Keratinocyte (primary cell): ENCODE measurements around the gene ZBTB9. TPM values are rescaled to one million over a fixed set of nuclear protein-coding genes. Genes with fewer than 3 reads are reported as not detected.

Experiments
- DNase-seq: peaks from one replicate; pipeline ENCODE4 v3.0.0-alpha.2; 2011; ENCODE audit warnings: low read depth, missing footprints, low spot score
- FAIRE-seq: peaks from 2 replicates; lab custom pipeline; 2011; peaks lifted over from hg19 to GRCh38; lab: Jason Lieb, UNC
- H2AFZ ChIP-seq: 2 replicates; pipeline ENCODE4 v1.6.0; 2012; ENCODE audit warnings: low read length, control low read depth, inconsistent platforms; ENCODE audit not compliant: control insufficient read depth
- H3K27ac ChIP-seq: 2 replicates; pipeline ENCODE4 v1.5.1; 2011; ENCODE audit warnings: low read length; ENCODE audit not compliant: control insufficient read depth, insufficient read depth
- H3K27me3 ChIP-seq: 3 replicates; pipeline ENCODE4 v1.6.0; 2011; ENCODE audit warnings: low read length; ENCODE audit not compliant: control insufficient read depth, insufficient read depth; ENCODE audit errors: extremely low read depth
- H3K36me3 ChIP-seq, 2 experiments: 2 replicates in 1 of 2; 3 replicates in 1 of 2; pipeline ENCODE4 v1.5.1; 2011; ENCODE audit warnings: low read length in 2 of 2, mild to moderate bottlenecking in 1 of 2; ENCODE audit not compliant: control insufficient read depth in 2 of 2, insufficient read depth in 2 of 2; ENCODE audit errors: extremely low read depth in 1 of 2
- H3K4me1 ChIP-seq: 3 replicates; pipeline ENCODE4 v1.5.1; 2011; ENCODE audit warnings: low read length; ENCODE audit not compliant: control insufficient read depth, insufficient read depth; ENCODE audit errors: extremely low read depth
- H3K4me2 ChIP-seq: 3 replicates; pipeline ENCODE4 v1.6.0; 2011; ENCODE audit warnings: low read depth, low read length; ENCODE audit not compliant: control insufficient read depth, insufficient read depth; ENCODE audit errors: extremely low read depth
- H3K4me3 ChIP-seq, 3 experiments: fragments of 200-600 bp in 1 of 3; sonication (generic) in 1 of 3; 2 replicates in 2 of 3; 3 replicates in 1 of 3; pipeline ENCODE4 v1.5.1; 2011 to 2016; ENCODE audit warnings: low read length in 3 of 3, mild to moderate bottlenecking in 3 of 3, control low read depth in 2 of 3, inconsistent platforms in 1 of 3, low read depth in 1 of 3, mixed read lengths in 1 of 3, mixed run types in 1 of 3, moderate library complexity in 1 of 3; ENCODE audit not compliant: control insufficient read depth in 2 of 3, insufficient read depth in 2 of 3; ENCODE audit errors: extremely low read depth in 1 of 3
- H3K79me2 ChIP-seq: 2 replicates; pipeline ENCODE4 v1.6.0; 2012; ENCODE audit warnings: low read length; ENCODE audit not compliant: control insufficient read depth, insufficient read depth
- H3K9ac ChIP-seq: 3 replicates; pipeline ENCODE4 v1.6.0; 2011; ENCODE audit warnings: low read length; ENCODE audit not compliant: control insufficient read depth, insufficient read depth; ENCODE audit errors: extremely low read depth
- H3K9me1 ChIP-seq: 3 replicates; pipeline ENCODE4 v1.6.0; 2011; ENCODE audit warnings: low read length; ENCODE audit not compliant: control insufficient read depth, insufficient read depth; ENCODE audit errors: extremely low read depth
- H3K9me3 ChIP-seq: 2 replicates; pipeline ENCODE4 v1.5.1; 2012; ENCODE audit warnings: low read depth, low read length; ENCODE audit not compliant: control insufficient read depth
- H4K20me1 ChIP-seq: 3 replicates; pipeline ENCODE4 v1.6.0; 2011; ENCODE audit warnings: low read length; ENCODE audit not compliant: control insufficient read depth, insufficient read depth; ENCODE audit errors: extremely low read depth
- CTCF ChIP-seq, 3 experiments: IDR thresholded peaks in 1 of 3; conservative IDR thresholded peaks in 1 of 3; optimal IDR thresholded peaks in 1 of 3; 2 replicates in 2 of 3; 3 replicates in 1 of 3; pipeline versions ENCODE3 to v1.5.1; 2011; ENCODE audit warnings: low read length in 3 of 3, mild to moderate bottlenecking in 3 of 3, moderate library complexity in 2 of 3, control low read depth in 1 of 3, inconsistent platforms in 1 of 3; ENCODE audit not compliant: insufficient read depth in 2 of 3; ENCODE audit errors: extremely low read depth in 1 of 3
- EZH2 ChIP-seq: IDR thresholded peaks from one replicate; pipeline ENCODE4 v1.6.1; 2012; ENCODE audit warnings: inconsistent platforms, mild to moderate bottlenecking, low read length, moderate library complexity
- dilution Hi-C: fragments of 300-500 bp; cut with MboI; formaldehyde crosslinking; loops from one replicate; pipeline ENCODE4 v1.7.0; 2020; ENCODE audit warnings: low sequenced_read_pairs; ENCODE audit not compliant: extremely low pct_ligation_motif_present
- polyA plus RNA-seq, 5 experiments: library from polyadenylated mRNA; depleted of rRNA in 3 of 5; stranded (reverse) in 3 of 5; stranded (forward) in 1 of 5; unstranded in 1 of 5; fragments of >200 nt; gene quantifications; 1 replicate in 1 of 5; 2 replicates in 3 of 5; 3 replicates in 1 of 5; pipeline versions ENCODE4 v1.2.1 to v1.2.3, GENCODE V29; 2011 to 2012; ENCODE audit warnings: missing spikeins in 2 of 5, low read depth in 1 of 5, low replicate concordance in 1 of 5

The ZBTB9 gene
- polyA plus RNA-seq, 1 donor (not counting 4 experiments of a cell fraction or from before 2014, with no cell fraction given), result 7.8 TPM

DNA sequence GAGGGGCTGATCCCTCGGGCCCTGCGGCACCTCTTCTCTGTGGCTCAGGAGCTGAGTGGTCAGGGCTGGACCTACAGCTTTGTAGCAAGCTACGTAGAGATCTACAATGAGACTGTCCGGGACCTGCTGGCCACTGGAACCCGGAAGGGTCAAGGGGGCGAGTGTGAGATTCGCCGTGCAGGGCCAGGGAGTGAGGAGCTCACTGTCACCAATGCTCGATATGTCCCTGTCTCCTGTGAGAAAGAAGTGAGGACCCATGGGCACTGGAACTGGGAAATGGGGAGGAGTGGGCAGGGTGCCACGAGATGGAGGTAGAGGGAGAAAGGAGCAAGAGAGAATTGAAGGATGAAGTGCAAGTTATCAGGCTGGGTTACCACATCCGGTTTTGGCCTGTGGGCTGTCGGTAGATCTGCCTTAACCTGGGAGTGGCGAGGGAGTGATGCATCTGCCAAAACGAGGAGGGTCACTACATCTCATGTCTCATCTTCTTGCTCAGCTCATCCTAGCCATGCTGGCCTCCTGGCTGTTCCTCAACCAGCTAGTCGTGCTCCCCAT, 48.9 kb upstream of the ZBTB9 start:
- Histone ChIP-seq H3K27me3 (no peaks in the 10 kb centered on the region), H3K4me2 (no peak overlapping the region), H3K79me2 (no peaks in the 10 kb centered on the region), H3K4me3 (no peak overlapping the region), H3K36me3 (peaks cover 1 to 41% of the 10 kb centered on the region in 2 experiments), H3K9me3 (no peaks in the 10 kb centered on the region), H3K4me1 (peaks cover 6% of the 10 kb centered on the region), H3K27ac (no peak overlapping the region), H2AFZ (no peak overlapping the region), H4K20me1 (no peaks in the 10 kb centered on the region), H3K9me1 (no peaks in the 10 kb centered on the region), H3K9ac (no peak overlapping the region)
- no peak for TF ChIP-seq EZH2
- no peak for TF ChIP-seq CTCF (optimal IDR thresholded peaks at IDR 0.05 in 1 of 3, IDR thresholded peaks at IDR 0.05 in 1 of 3, conservative IDR thresholded peaks at IDR 0.05 in 1 of 3; ENCODE audit: extremely low read depth in 1 of 3, insufficient read depth in 2 of 3, low read length in 3 of 3)
- FAIRE-seq, result no peak
- dilution Hi-C loops, result no loop called here
- DNase-seq, result no peak

GRCh38 chr6:33406126-33406525, 48.2 kb upstream of the ZBTB9 start:
- dilution Hi-C loops, result no loop called here
- no peak overlapping the region for H3K9ac ChIP-seq
- no peak overlapping the region for H2AFZ ChIP-seq
- peaks cover 1 to 41% of the 10 kb centered on the region in 2 experiments for H3K36me3 ChIP-seq
- no peak for TF ChIP-seq CTCF (optimal IDR thresholded peaks at IDR 0.05 in 1 of 3, IDR thresholded peaks at IDR 0.05 in 1 of 3, conservative IDR thresholded peaks at IDR 0.05 in 1 of 3; ENCODE audit: extremely low read depth in 1 of 3, insufficient read depth in 2 of 3, low read length in 3 of 3)
- no peak for TF ChIP-seq EZH2
- FAIRE-seq (no peak), DNase-seq (no peak)
- H3K4me1 ChIP-seq, result peaks cover 6% of the 10 kb centered on the region
- H3K27me3 ChIP-seq, result no peaks in the 10 kb centered on the region
- no peaks in the 10 kb centered on the region for H3K9me1 ChIP-seq
- H3K9me3 ChIP-seq, result no peaks in the 10 kb centered on the region
- H3K27ac ChIP-seq, result no peak overlapping the region
- H4K20me1 ChIP-seq, result no peaks in the 10 kb centered on the region
- H3K4me3 ChIP-seq, result no peak overlapping the region
- H3K4me2 ChIP-seq, result no peak overlapping the region
- H3K79me2 ChIP-seq, result no peaks in the 10 kb centered on the region
